HG03378 (cell line): ENCODE results near the gene ATG4D.
"Not testable (repeated sequence)": the region's sequence is repeated elsewhere in the genome, so short reads cannot be mapped to it uniquely, and the experiment has no call there.

Experiments
- ATAC-seq: cut with Tn5 transposase; IDR thresholded peaks from one replicate; pipeline ENCODE4 v1.9.1; 2021; ENCODE audit warnings: mild to moderate bottlenecking, moderate library complexity; ENCODE audit not compliant: unreplicated experiment

Gene ATG4D

GRCh38 chr19:10518444-10519361 lies 25.0 kb upstream of the ATG4D start:
- ATAC-seq, result no peak

GRCh38 chr19:10519421-10519820 lies 24.3 kb upstream of the ATG4D start:
- no peak for ATAC-seq

- no peak for ATAC-seq
Measured at GRCh38 chr19:10520652-10521318, 22.9 kb upstream of the ATG4D start.

GRCh38 chr19:10521461-10522171 lies 22.1 kb upstream of the ATG4D start:
- ATAC-seq, result no peak

GRCh38 chr19:10523135-10523636 lies 20.5 kb upstream of the ATG4D start:
- ATAC-seq, result no peak

- ATAC-seq, result no peak
Measured at GRCh38 chr19:10525636-10526035, 18.1 kb upstream of the ATG4D start.

- not testable (repeated sequence) for ATAC-seq
Measured at GRCh38 chr19:10526887-10527286, 16.8 kb upstream of the ATG4D start.

- ATAC-seq, result no peak
Measured at GRCh38 chr19:10532457-10532856, 11.2 kb upstream of the ATG4D start.

- ATAC-seq, result no peak
Measured at GRCh38 chr19:10533646-10534386, 9.9 kb upstream of the ATG4D start.

- no peak for ATAC-seq
Measured at GRCh38 chr19:10535613-10536012, 8.1 kb upstream of the ATG4D start.

- no peak for ATAC-seq
Measured at GRCh38 chr19:10537668-10538067, 6.0 kb upstream of the ATG4D start.

- no peak for ATAC-seq
Measured at GRCh38 chr19:10538204-10538983, 5.3 kb upstream of the ATG4D start.

GRCh38 chr19:10539016-10539415 lies 4.7 kb upstream of the ATG4D start:
- not testable (repeated sequence) for ATAC-seq

- ATAC-seq, result no peak
Measured at GRCh38 chr19:10543059-10543419, 665 bp upstream of the ATG4D start.

- ATAC-seq, result no peak
Measured at GRCh38 chr19:10544242-10544752, 593 bp downstream of the ATG4D start.

- ATAC-seq, result no peak
Measured at GRCh38 chr19:10544753-10545251, 1.1 kb downstream of the ATG4D start.

- ATAC-seq, result no peak
Measured at GRCh38 chr19:10546817-10547216, 3.1 kb downstream of the ATG4D start.

GRCh38 chr19:10548746-10549276 lies 5.1 kb downstream of the ATG4D start:
- ATAC-seq, result no peak

- ATAC-seq, result no peak
Measured at GRCh38 chr19:10549733-10550132, 6.0 kb downstream of the ATG4D start.
